RPMI8226 (cell line): ENCODE measurements around the gene TMUB1.
A peak's percentile ranks its signal among the peaks of the same experiment; 100 is the strongest.
"Not testable (repeated sequence)": the region's sequence is repeated elsewhere in the genome, so short reads cannot be mapped to it uniquely, and the experiment has no call there.

Source experiments
- DNase-seq: peaks from one replicate; pipeline ENCODE4 v3.0.0-alpha.2; 2015

The TMUB1 gene

GRCh38 chr7:151048911-151049463, 34.3 kb downstream of the TMUB1 start:
- DNase-seq = no peak

DNA sequence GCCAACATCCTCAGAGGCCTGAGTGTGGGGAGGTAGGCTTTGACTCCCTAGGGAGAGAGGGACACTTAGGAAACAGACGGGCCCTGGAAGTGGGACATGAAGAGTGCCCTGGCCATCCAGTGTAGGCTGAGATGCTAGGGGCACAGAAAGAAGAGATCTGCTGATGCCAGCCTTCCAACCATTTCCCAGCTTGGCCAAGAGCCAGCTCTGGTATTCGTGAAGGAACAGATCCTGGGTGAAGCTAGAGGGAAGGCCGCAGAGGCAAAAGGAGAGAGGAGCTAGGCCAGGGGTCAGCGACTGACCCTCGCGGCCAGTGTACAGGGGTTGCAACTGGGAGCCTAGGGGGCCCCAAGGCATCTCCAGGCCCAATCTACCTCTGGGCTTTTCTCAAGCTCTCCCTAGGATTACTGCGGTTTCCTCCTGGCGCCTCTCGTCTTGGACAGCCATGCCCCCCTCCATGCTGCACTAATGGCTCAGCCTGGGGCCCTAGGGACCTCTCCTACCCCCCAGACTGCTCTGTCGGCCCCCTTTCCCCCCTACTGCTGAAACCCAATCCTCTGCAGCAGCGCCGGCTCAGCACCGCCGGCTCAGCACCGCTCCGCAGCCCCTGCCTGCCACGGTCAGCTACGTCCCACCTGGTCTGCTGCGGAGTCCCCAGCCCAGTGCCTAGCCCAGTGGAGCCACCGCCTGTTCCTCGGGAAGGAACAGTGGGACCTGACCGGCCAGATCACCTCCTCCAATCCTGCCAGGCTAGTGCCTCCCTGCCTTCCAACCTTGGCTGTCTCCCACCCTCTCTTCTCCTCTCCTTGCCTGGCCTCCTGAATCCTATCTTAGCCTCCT, 35.1 kb downstream of the TMUB1 start, which contains the start of gene ASIC3:
ASIC3 (plus strand) TSS at position 556 of the 840 bp plus-strand sequence. CDS start 355 bp downstream, outside the sequence.
- no peak for DNase-seq

DNA sequence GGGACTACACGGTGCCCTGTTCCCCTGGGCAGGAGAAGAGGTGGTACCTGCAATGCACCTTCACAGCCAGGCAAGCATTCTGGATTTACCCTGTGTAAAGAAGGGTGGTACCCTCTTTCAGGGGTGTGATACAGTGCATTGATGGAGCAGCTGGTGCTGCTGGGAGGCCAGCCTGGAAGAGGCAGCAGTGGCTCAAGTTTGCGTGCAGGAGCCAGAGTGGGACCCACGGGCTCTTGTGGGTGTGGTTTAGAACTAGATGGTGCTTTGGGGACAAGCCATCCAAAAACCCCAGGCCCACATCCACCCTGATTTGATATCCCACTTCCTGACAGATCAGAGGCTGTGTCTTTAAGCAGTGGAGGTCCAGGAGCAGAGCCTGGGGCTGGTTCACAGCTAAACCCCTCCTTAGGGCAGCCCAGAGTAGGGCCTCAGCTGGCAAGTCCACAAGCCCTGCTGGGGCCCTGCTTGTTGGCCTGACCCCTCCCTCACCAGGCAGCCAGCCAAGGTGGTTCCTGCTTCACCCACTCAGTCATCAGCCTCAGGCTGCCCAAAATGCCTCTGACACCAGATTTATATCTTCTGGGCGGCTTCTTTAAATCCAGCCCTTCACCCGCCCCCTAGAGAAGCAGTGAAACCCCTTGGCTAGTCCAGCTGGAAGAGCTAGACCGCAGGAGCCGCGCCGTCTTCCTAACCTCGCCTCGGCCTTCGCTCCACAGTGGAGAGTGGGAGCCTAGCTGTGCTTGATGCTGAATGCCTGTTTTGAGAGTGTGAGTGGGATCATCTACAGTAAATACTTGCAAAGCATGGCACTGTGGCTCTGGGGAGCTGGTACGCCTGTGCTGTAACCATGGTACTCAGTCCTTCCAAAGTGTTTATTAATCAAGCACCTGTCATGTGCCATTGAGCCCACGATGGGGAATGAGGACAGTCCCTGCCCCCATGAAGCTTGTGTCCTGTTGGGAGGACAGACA, 36.4 kb downstream of the TMUB1 start:
- DNase-seq = peak; percentile 54

GRCh38 chr7:151045967-151046366, 37.3 kb downstream of the TMUB1 start:
- no peak for DNase-seq

GRCh38 chr7:151045262-151045661, 38.0 kb downstream of the TMUB1 start:
- no peak for DNase-seq

DNA sequence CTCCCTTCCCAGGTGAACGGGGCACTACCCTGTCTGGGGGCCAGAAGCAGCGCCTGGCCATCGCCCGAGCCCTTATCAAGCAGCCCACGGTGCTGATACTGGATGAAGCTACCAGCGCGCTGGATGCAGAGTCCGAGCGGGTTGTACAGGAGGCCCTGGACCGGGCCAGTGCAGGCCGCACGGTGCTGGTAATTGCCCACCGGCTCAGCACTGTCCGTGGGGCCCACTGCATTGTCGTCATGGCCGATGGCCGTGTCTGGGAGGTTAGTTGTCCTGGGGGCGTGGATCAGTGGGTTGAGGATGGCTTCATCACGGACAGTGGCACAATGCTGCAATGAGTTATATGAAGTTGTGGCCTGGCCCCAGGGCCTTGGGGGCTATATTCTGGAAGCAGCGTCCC, 39.3 kb downstream of the TMUB1 start:
- no peak for DNase-seq

DNA sequence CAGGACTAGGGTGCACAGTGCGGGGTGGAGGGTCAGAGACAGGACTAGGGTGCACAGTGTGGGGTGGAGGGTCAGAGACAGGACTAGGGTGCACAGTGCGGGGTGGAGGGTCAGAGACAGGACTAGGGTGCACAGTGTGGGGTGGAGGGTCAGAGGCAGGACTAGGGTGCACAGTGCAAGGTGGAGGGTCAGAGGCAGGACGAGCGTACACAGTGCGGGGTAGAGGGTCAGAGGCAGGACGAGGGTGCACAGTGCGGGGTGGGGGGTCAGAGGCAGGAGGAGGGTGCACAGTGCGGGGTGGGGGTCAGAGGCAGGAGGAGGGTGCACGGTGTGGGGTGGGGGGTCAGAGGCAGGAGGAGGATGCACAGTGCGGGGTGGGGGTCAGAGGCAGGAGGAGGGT, 39.8 kb downstream of the TMUB1 start:
- DNase-seq = not testable (repeated sequence)

- DNase-seq = no peak
Measured at GRCh38 chr7:151040616-151041375, 42.5 kb downstream of the TMUB1 start.

DNA sequence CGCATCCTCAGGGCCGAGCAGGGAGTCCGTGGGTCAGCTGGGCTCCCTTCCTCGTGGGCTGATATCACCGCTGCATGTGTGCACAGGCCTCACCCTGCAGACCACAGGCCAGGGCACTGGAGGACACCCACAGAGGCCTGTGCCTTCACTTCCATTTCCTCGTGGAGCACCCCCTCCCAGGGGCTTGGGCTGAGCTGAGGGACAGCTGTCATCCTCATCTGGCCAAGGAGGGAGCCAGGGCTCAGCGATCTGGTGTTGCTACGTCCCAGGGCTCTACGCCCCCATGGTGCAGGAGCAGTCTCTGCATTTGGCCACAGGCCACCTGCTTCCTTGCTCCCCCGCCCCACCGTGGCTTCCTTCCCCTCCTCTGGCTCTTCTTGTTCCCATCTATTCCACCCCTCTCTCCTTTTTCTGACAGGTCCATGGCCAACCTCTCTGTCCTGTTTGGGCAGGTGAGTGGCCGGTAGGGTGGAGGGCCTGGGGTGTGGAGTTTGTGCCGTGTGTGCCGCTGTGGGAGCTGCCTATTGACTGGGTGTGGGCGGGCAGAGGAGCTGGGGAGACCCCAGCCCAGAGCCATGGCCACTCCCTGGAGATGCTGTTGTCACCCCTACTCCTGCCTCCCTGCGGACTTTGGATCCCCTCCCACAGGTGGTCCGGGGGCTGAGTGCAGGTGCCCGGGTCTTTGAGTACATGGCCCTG, 43.3 kb downstream of the TMUB1 start:
- no peak for DNase-seq

GRCh38 chr7:151038951-151039849, 44.1 kb downstream of the TMUB1 start:
- DNase-seq = peak; percentile 92

DNA sequence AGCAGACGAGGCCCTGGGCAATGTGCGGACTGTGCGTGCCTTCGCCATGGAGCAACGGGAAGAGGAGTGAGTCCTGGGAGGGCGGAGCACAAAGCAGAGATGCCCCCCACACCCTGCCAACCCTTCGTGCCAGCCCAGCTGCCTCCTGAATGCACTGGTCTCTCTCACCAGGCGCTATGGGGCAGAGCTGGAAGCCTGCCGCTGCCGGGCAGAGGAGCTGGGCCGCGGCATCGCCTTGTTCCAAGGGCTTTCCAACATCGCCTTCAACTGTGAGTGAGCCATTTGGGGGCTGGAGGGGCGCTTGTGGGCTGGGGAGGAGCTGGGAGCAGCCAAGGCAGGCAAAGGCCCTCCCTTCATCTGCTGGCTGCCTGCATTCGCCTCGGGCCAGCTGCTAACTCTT, 47.4 kb downstream of the TMUB1 start:
- DNase-seq = no peak

DNA sequence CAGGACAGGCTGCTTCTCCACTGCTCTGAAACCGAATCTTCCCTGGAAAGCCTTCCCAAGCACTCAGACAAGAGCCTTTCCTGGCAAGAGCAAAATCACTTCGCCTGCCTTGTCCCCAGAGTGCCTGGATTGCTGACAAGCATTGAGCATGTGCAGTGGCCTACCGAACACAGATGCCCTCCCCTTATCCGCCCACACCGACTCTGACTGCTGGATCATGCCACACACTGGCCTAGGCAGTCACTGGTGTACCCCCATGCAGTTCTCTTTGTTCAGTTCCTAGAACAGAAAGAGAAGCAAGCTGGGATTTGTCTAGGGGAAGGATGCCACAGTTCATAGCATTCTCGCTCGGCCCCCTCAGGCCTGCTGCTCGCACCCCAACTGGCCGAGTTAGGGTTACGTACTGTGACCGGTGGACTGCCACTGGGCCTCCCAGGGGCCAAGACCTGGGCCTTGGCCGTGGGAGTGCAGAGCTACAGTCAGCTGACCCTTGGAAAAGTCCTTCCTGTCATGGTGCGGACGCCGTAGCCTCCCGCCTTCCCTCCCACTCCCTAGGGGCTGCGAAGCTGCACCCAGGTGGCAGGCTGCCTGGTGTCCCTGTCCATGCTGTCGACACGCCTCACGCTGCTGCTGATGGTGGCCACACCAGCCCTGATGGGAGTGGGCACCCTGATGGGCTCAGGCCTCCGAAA, 48.1 kb downstream of the TMUB1 start:
- DNase-seq = no peak

DNA sequence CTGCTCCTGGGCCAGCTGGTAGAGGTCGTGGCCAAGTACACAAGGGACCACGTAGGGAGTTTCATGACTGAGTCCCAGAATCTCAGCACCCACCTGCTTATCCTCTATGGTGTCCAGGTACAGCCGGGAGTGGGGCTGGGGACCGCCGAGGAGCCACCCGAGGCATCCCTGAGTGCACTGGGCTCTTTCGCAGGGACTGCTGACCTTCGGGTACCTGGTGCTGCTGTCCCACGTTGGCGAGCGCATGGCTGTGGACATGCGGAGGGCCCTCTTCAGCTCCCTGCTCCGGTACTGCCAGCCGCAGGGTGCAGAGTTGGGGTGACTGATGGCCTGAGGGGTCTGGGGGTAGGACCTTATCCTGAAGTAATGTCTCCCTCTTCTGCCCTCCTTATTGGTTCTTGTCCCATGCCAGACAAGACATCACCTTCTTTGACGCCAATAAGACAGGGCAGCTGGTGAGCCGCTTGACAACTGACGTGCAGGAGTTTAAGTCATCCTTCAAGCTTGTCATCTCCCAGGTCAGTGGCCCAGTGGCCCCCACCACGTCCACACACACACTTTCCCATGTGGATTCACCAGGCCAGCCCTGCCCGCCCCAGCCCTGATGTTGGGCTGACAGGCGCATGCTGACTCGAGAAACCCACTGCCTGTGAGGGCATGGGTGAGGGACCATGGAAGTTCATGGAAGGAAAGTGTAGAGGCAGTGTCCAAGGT, 48.8 kb downstream of the TMUB1 start:
- DNase-seq = no peak

DNA sequence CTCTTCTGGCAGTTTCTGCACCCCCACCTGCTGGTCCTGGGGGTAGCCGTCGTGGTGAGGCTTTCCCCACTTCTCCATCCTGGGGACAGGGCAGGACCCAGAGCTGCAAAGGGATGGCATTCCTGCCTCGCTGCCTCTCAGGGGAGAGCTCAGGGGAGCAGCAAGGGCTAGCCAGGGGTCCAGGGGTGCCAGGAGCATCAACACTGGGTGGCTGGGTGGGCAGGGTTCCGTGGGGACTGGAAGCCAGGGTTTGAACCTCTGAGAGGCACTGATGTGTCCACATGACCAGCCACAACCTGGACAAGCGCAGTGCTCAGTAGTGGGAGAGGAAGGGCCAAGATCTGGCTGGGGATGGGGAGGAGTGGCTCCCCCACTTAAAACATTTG, 49.4 kb downstream of the TMUB1 start:
- DNase-seq = no peak

DNA sequence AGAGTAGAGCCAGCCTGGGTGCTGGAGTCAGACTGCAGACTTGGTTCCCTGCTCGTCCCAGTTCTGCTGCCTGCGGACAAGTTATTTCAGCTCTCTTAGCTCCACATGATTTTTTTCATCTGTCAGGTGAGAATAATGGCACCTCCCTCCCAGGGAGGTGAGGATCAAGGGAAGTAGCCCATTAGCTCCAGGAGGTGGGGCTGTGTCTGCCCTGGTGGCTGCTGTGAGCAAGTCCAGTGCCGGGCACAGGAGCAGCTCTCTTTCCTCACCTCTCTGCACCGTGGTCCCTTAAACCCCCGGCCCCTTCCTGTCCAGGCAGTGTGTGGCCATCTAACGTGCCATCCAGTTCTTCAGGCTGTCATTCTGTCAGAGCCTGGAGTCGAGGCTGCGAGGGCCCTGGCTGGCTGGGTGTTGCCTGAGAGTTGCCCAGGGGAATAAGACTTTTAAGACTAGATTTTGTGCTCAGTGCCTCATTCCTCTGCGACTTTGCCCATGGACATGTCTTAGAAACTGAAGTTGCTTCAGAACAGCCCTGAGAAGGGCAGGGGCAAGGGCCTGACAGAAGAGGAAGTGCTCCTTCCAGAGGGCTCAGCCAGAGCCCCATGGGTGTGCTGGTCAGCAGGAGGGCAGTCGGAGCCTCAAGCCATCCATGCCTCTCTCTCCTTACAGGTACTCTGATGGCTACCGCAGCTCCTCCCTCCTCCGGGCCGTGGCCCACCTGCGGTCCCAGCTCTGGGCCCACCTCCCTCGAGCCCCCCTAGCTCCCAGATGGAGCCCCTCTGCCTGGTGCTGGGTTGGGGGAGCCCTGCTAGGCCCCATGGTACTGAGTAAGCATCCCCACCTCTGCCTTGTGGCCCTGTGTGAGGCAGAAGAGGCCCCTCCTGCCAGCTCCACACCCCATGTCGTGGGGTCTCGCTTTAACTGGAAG, 50.1 kb downstream of the TMUB1 start:
- DNase-seq = no peak
